Rectal smooth muscle tissue (tissue), 1 donor: ENCODE measurements around the gene PNPLA1.

Source experiments
- H3K27ac ChIP-seq: one replicate; pipeline ENCODE4 v1.7.0; 2013; ENCODE audit warnings: low read depth, low read length, inconsistent platforms
- H3K27me3 ChIP-seq: one replicate; pipeline ENCODE4 v1.7.0; 2013; ENCODE audit warnings: low read length; ENCODE audit not compliant: control insufficient read depth, insufficient read depth
- H3K36me3 ChIP-seq: one replicate; pipeline ENCODE4 v1.7.0; 2013; ENCODE audit warnings: low read length; ENCODE audit not compliant: control insufficient read depth, insufficient read depth
- H3K4me1 ChIP-seq: one replicate; pipeline ENCODE4 v1.7.0; 2013; ENCODE audit warnings: low read length; ENCODE audit not compliant: control insufficient read depth, insufficient read depth
- H3K4me3 ChIP-seq: one replicate; pipeline ENCODE4 v1.7.0; 2013; ENCODE audit warnings: low read length
- H3K9ac ChIP-seq: one replicate; pipeline ENCODE4 v1.7.0; 2013; ENCODE audit warnings: low read length

PNPLA1 gene

DNA sequence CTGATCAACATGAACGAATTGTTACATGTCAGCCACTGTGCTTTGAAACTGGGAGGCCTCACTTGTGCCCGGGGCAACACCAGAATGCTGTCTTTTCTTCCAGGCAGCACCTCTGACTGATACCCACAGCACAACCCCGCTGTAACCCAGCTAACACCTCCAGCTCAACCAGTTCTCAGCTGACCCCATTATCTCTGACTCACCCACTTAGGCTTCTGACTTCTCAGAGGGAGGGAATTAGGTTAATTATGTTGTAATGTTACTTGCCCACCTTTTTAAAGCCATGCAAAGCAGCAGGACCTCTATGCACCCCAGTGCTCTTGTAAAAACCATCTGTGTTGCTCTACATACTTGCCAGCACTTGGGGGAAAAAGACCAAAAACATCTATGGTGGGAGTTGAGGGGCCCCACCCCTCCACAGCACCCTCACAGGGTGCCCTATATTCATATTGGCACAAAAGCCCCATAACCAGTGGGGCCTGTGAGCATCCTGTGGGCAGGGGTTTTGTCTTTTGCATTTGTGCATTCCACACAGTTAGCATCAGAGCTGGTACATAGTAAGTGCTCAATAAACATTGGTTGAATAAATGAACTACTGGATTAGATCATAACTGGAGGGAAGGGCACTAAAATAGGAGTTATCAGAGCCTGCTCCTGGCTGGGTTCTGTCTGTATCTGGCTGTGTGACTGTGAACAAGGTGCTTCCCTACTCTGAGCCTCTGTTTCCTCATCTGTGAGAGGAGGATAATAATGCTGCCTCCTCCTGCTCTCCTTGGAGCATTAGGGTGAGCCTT lies 44.6 kb downstream of the PNPLA1 start:
- Histone ChIP-seq H3K27me3 (no peaks in the 10 kb centered on the region), H3K9ac (no peak overlapping the region), H3K27ac (no peak overlapping the region), H3K36me3 (no peaks in the 10 kb centered on the region), H3K4me1 (no peaks in the 10 kb centered on the region), H3K4me3 (no peak overlapping the region)

DNA sequence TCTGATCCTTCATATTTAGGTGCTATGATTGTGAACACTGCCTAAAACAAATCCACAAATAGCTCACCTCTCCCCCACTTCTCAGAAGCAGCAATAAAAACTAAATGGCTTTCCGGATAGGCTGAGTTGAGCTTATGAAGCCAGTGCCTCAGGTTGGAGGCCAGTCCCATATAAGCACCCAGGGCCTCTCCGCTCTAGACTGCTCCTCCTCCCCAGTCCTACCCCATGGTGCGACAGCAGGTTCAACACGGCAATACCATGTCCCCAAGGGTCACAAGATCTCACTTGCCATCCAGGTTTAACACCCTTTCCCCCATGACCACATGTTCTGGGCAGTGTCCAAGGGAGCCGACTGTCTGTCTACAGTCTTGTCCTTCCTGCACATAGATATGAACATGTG lies 46.1 kb downstream of the PNPLA1 start:
- Histone ChIP-seq H3K9ac (no peak overlapping the region), H3K27me3 (no peaks in the 10 kb centered on the region), H3K27ac (no peak overlapping the region), H3K4me1 (no peaks in the 10 kb centered on the region), H3K36me3 (no peaks in the 10 kb centered on the region), H3K4me3 (no peak overlapping the region)

DNA sequence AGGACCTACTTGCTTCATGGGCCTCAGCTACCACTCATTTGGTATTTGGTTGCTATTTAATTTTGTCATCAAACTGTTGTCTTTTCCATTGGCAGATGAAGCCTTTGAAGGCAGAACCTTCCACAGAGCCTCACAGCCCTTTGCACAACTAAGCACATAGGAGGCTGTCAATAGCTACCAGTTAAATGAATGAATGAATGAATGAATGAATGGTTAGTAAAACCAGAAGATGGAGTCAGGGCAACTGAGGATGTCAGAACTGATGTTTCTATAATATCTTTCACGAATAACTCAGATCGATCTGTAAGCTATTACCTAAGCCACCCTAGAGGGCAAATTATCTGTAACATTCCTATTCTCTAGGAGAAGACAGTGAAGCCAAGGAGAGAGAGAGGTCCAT lies 47.8 kb downstream of the PNPLA1 start:
- no peaks in the 10 kb centered on the region for H3K27me3 ChIP-seq
- no peak overlapping the region for H3K9ac ChIP-seq
- H3K4me1 ChIP-seq, result no peaks in the 10 kb centered on the region
- H3K36me3 ChIP-seq, result no peaks in the 10 kb centered on the region
- no peak overlapping the region for H3K27ac ChIP-seq
- H3K4me3 ChIP-seq, result no peak overlapping the region

DNA sequence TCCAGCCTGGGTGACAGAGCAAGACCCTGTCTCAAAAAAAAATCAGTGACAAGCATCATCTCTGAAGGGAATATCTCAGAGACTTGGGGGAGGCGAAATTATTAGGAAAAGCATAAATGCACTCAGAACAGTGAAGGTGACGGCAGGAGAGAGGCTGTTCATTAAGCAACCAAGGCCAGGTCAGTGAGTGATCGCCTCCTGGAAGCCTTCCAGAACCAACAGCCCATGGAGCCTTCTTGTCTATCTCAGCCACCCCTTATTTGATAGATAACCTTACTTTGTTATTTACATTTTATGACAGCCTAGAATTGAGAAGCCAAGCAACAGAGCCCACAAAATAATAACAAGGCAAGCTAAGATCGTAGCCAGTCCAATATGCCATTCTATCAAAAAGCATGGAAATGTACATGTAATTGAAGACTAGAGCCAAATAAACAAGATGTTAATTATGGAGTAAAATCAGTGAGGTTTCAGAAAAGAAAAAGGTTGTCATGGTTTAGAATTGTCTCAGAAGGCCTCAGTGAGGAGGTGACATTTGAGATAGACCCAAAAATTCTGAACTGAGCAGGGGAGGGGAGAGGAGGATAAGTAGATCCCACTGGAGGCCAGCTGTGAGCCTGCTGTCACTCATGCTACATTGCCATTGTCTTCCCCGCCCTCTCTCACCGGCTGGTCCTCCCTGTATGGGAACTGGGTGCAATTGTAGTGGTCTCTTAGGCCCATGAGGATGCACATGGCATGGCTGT lies 49.0 kb downstream of the PNPLA1 start:
- H3K36me3 ChIP-seq, result no peaks in the 10 kb centered on the region
- H3K9ac ChIP-seq, result no peak overlapping the region
- H3K27me3 ChIP-seq, result no peaks in the 10 kb centered on the region
- no peak overlapping the region for H3K27ac ChIP-seq
- no peaks in the 10 kb centered on the region for H3K4me1 ChIP-seq
- H3K4me3 ChIP-seq, result no peak overlapping the region

DNA sequence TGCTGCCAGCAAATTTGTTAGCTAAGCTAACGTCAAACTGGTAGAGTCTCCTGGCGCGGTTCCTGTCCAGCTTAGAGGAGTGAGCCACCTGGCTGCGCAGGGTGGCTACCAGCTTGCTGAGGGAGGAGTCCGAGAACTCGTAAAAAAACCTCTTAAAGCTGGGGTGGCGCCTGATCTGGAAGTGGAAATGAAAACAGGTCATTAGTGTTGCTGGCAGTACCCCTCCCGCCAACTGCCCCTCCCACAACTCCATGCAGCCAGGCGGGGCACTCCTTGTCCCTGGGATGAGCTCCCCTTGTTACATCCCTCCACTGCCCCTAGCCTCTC lies 49.5 kb downstream of the PNPLA1 start:
- Histone ChIP-seq H3K9ac (no peak overlapping the region), H3K4me1 (no peaks in the 10 kb centered on the region), H3K27ac (no peak overlapping the region), H3K4me3 (no peak overlapping the region), H3K36me3 (no peaks in the 10 kb centered on the region), H3K27me3 (no peaks in the 10 kb centered on the region)

- no peak overlapping the region for H3K9ac ChIP-seq
- no peaks in the 10 kb centered on the region for H3K27me3 ChIP-seq
- no peak overlapping the region for H3K4me3 ChIP-seq
- no peaks in the 10 kb centered on the region for H3K36me3 ChIP-seq
- no peak overlapping the region for H3K27ac ChIP-seq
- H3K4me1 ChIP-seq, result no peaks in the 10 kb centered on the region
These were observed 50.0 kb downstream of the PNPLA1 start for GRCh38 chr6:36319821-36320220.

DNA sequence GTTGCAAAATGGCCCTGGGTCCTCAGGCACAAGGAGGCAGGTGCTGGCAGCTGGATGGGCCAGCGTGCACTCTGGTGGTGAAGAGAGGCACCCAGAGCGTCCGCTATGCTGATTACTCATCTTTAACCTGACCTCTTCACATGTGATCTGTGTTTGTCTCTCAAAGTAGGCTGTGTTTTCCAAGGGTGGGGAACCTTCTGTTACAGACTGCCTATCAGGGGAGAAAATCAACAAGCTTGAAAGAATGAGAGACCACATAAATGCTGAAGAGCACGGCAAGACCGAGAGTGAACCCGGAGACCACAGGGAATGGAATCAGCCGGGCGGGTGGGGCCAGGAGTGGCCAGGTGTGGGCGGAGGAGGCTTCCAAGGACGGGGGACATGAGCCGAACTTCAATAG lies 50.6 kb downstream of the PNPLA1 start:
- Histone ChIP-seq H3K36me3 (no peaks in the 10 kb centered on the region), H3K4me1 (no peaks in the 10 kb centered on the region), H3K27ac (no peak overlapping the region), H3K9ac (no peak overlapping the region), H3K4me3 (no peak overlapping the region), H3K27me3 (no peaks in the 10 kb centered on the region)

DNA sequence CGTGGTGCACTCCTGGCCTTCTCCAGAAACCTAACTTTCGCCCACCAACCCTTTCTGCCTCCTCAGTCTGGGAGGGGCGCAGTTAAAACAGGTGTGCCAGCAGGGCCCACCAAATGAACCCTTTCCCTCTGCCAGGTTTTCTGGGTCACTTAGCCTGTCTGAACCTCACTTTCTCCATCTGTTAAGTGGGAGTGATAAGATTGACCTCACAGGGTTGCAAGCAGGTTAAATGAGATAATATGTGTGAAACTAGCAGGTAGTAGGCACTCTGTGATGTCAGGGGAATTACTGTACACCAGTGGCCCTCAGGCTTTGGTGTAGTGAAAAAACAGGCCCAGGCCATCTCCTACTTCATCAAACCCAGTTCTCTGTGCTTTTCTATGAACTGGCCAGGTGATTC lies 52.7 kb downstream of the PNPLA1 start:
- Histone ChIP-seq H3K9ac (no peak overlapping the region), H3K4me1 (no peaks in the 10 kb centered on the region), H3K36me3 (no peaks in the 10 kb centered on the region), H3K4me3 (no peak overlapping the region), H3K27ac (no peak overlapping the region), H3K27me3 (no peaks in the 10 kb centered on the region)

GRCh38 chr6:36323062-36323461 lies 53.2 kb downstream of the PNPLA1 start:
- Histone ChIP-seq H3K9ac (no peak overlapping the region), H3K4me3 (no peak overlapping the region), H3K27me3 (no peaks in the 10 kb centered on the region), H3K27ac (no peak overlapping the region), H3K4me1 (no peaks in the 10 kb centered on the region), H3K36me3 (no peaks in the 10 kb centered on the region)

- H3K27ac ChIP-seq, result no peak overlapping the region
- H3K36me3 ChIP-seq, result no peaks in the 10 kb centered on the region
- H3K27me3 ChIP-seq, result no peaks in the 10 kb centered on the region
- H3K4me3 ChIP-seq, result no peak overlapping the region
- H3K4me1 ChIP-seq, result no peaks in the 10 kb centered on the region
- H3K9ac ChIP-seq, result no peak overlapping the region
These were observed 54.3 kb downstream of the PNPLA1 start for GRCh38 chr6:36324191-36324590.

DNA sequence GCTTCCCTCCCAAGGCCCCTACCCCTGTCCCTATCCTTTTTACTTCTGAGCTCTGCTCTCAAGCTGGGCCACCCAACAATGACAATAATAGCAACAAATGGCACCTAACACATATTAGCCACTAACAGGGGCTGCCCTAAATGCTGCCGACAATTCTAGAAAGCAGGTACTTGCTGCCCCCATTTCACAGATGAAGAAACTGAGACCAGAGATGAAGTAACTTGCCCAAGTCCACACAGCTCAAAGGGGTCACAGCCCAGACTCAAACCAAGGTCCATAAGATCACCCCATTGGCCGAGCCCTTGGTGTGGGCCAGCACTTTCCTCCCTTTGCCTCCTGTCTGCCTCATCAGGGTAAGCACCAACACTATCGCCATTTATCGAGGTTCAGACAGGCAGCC lies 54.9 kb downstream of the PNPLA1 start:
- H3K4me1 ChIP-seq, result no peaks in the 10 kb centered on the region
- no peak overlapping the region for H3K9ac ChIP-seq
- no peaks in the 10 kb centered on the region for H3K36me3 ChIP-seq
- H3K27me3 ChIP-seq, result no peaks in the 10 kb centered on the region
- no peak overlapping the region for H3K27ac ChIP-seq
- no peak overlapping the region for H3K4me3 ChIP-seq

DNA sequence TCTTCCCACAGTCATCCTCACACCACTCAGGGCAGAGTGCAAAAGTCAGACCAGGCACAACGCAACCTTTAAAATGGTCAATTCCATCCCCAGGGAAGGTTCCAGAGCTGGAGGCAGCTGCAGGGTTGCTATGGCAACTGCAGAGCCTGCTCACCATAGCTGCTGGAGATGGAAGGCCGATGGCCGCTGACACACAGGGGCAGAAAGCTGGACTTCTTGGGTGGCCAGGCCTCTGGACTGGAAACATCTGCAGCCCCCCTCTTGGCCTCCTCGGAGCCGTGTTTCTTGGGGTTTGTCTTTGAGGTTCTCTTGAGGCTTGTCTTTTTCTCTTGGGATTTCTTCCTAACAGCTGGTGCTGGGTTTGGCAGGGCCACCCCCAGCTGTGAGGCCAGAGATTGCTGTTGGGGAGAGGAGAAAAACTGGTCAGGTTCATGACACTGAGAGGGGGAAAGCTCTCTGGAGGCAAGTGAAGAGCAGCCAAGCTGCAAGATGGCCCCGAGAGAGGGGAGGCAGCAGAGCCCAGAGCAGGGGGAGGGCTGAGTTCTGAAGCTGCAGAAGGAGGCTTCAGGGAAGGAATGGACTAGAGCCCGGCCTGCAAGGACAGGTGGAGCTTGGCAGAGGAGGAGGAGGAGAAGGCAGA lies 56.6 kb downstream of the PNPLA1 start:
- Histone ChIP-seq H3K9ac (no peak overlapping the region), H3K27ac (no peak overlapping the region), H3K36me3 (no peaks in the 10 kb centered on the region), H3K27me3 (no peaks in the 10 kb centered on the region), H3K4me3 (no peak overlapping the region), H3K4me1 (no peaks in the 10 kb centered on the region)
